ENCODE measurements around the gene BABAM2. TPM values are rescaled to one million over a fixed set of nuclear protein-coding genes. Genes with fewer than 3 reads are reported as not detected.

BABAM2 gene
- total RNA-seq, 2 experiments from 2014 or later, result 41.9 to 49.7 TPM

GRCh38 chr2:28035816-28036215 lies 145.3 kb downstream of the BABAM2 start:
- CTCF ChIA-PET, result interaction anchor here (1.5 kb wide), 1 partner anchor 12 kb away, joined by 3 read pairs; no protein-coding TSS in a partner anchor
- H3K27ac Mint-ChIP-seq, result no peak overlapping the region
- POLR2A ChIA-PET, result no interaction called here
- H3K4me3 Mint-ChIP-seq, result no peak overlapping the region
- H3K36me3 Mint-ChIP-seq (ENCODE audit: low read depth), result peaks cover 6% of the 10 kb centered on the region
- DNase-seq, result no peak
- peaks cover 13% of the 10 kb centered on the region for H3K4me1 Mint-ChIP-seq
- H3K9me3 Mint-ChIP-seq, result no peaks in the 10 kb centered on the region
- H3K27me3 Mint-ChIP-seq, result no peaks in the 10 kb centered on the region

- CTCF ChIA-PET, result no interaction called here
- Mint-ChIP-seq H3K27me3 (no peaks in the 10 kb centered on the region), H3K36me3 (ENCODE audit: low read depth) (peaks cover 6% of the 10 kb centered on the region), H3K4me1 (peaks cover 13% of the 10 kb centered on the region), H3K27ac (no peak overlapping the region), H3K4me3 (no peak overlapping the region), H3K9me3 (no peaks in the 10 kb centered on the region)
- DNase-seq, result no peak
- POLR2A ChIA-PET, result no interaction called here
Measured at GRCh38 chr2:28036307-28036706, 145.8 kb downstream of the BABAM2 start.

- Mint-ChIP-seq H3K9me3 (peaks cover 3% of the 10 kb centered on the region), H3K4me1 (peaks cover 11% of the 10 kb centered on the region), H3K36me3 (ENCODE audit: low read depth) (peaks cover 12% of the 10 kb centered on the region), H3K27ac (no peak overlapping the region), H3K4me3 (no peak overlapping the region), H3K27me3 (no peaks in the 10 kb centered on the region)
- CTCF ChIA-PET, result interaction anchor here (0.6 to 1.8 kb wide), 5 partner anchors 8 to 355 kb away, joined by 3 to 6 read pairs (median 4); partner anchors contain the start of gene RBKS
- POLR2A ChIA-PET, result interaction anchor here (0.6 kb wide), 1 partner anchor 151 kb away, joined by 8 read pairs; no protein-coding TSS in a partner anchor
- DNase-seq, result no peak
Measured at GRCh38 chr2:28038722-28039121, 148.2 kb downstream of the BABAM2 start.

GRCh38 chr2:28045676-28046351 lies 155.3 kb downstream of the BABAM2 start:
- Mint-ChIP-seq H3K4me3 (no peak overlapping the region), H3K27ac (no peak overlapping the region), H3K27me3 (no peaks in the 10 kb centered on the region), H3K9me3 (peaks cover 3% of the 10 kb centered on the region), H3K36me3 (ENCODE audit: low read depth) (peaks cover 11% of the 10 kb centered on the region), H3K4me1 (peaks cover 11% of the 10 kb centered on the region)
- ChIA-PET CTCF (interaction anchor here (0.9 kb wide), 1 partner anchor 11 kb away, joined by 3 read pairs; no protein-coding TSS in a partner anchor), POLR2A (interaction anchor here (0.7 kb wide), 1 partner anchor 13 kb away, joined by 3 read pairs; no protein-coding TSS in a partner anchor)
- no peak for DNase-seq

- no peak overlapping the region for H3K27ac Mint-ChIP-seq
- H3K27me3 Mint-ChIP-seq, result no peaks in the 10 kb centered on the region
- peaks cover 11% of the 10 kb centered on the region for H3K4me1 Mint-ChIP-seq
- ChIA-PET POLR2A (no interaction called here), CTCF (interaction anchor here (0.7 kb wide), 1 partner anchor 123 kb away, joined by 3 read pairs; no protein-coding TSS in a partner anchor)
- no peak for DNase-seq
- H3K4me3 Mint-ChIP-seq, result no peak overlapping the region
- H3K36me3 Mint-ChIP-seq (ENCODE audit: low read depth), result peaks cover 10% of the 10 kb centered on the region
- H3K9me3 Mint-ChIP-seq, result peaks cover under 1% of the 10 kb centered on the region
Measured at GRCh38 chr2:28046921-28047320, 156.4 kb downstream of the BABAM2 start.

- Mint-ChIP-seq H3K4me3 (no peak overlapping the region), H3K4me1 (peaks cover 11% of the 10 kb centered on the region), H3K9me3 (no peaks in the 10 kb centered on the region), H3K27ac (no peak overlapping the region), H3K27me3 (no peaks in the 10 kb centered on the region), H3K36me3 (ENCODE audit: low read depth) (peaks cover 10% of the 10 kb centered on the region)
- POLR2A ChIA-PET, result no interaction called here
- CTCF ChIA-PET, result interaction anchor here (1.1 kb wide), 1 partner anchor 24 kb away, joined by 3 read pairs; no protein-coding TSS in a partner anchor
- DNase-seq, result no peak
Measured at GRCh38 chr2:28047681-28048080, 157.2 kb downstream of the BABAM2 start.

- H3K4me3 Mint-ChIP-seq, result no peak overlapping the region
- ChIA-PET POLR2A (no interaction called here), CTCF (interaction anchor here (1.1 to 1.8 kb wide), 2 partner anchors 15 to 23 kb away, joined by 3 to 5 read pairs; no protein-coding TSS in a partner anchor)
- H3K9me3 Mint-ChIP-seq, result no peaks in the 10 kb centered on the region
- no peak for DNase-seq
- peaks cover 11% of the 10 kb centered on the region for H3K4me1 Mint-ChIP-seq
- peaks cover 10% of the 10 kb centered on the region for H3K36me3 Mint-ChIP-seq (ENCODE audit: low read depth)
- H3K27me3 Mint-ChIP-seq, result no peaks in the 10 kb centered on the region
- no peak overlapping the region for H3K27ac Mint-ChIP-seq
Measured at GRCh38 chr2:28048341-28048740, 157.8 kb downstream of the BABAM2 start.

- POLR2A ChIA-PET, result no interaction called here
- Mint-ChIP-seq H3K4me3 (no peak overlapping the region), H3K27me3 (no peaks in the 10 kb centered on the region), H3K27ac (no peak overlapping the region), H3K9me3 (no peaks in the 10 kb centered on the region), H3K36me3 (ENCODE audit: low read depth) (peaks cover 10% of the 10 kb centered on the region), H3K4me1 (peaks cover 14% of the 10 kb centered on the region)
- DNase-seq, result no peak
- CTCF ChIA-PET, result interaction anchor here (1.8 kb wide), 1 partner anchor 14 kb away, joined by 5 read pairs; no protein-coding TSS in a partner anchor
Measured at GRCh38 chr2:28049416-28049815, 158.9 kb downstream of the BABAM2 start.

GRCh38 chr2:28049899-28050298 lies 159.4 kb downstream of the BABAM2 start:
- Mint-ChIP-seq H3K4me3 (no peak overlapping the region), H3K9me3 (no peaks in the 10 kb centered on the region), H3K27me3 (no peaks in the 10 kb centered on the region), H3K36me3 (ENCODE audit: low read depth) (peaks cover 11% of the 10 kb centered on the region), H3K4me1 (peaks cover 19% of the 10 kb centered on the region), H3K27ac (no peak overlapping the region)
- DNase-seq, result no peak
- POLR2A ChIA-PET, result no interaction called here
- CTCF ChIA-PET, result interaction anchor here (0.6 to 1.8 kb wide), 2 partner anchors 13 to 337 kb away, joined by 3 to 5 read pairs; no protein-coding TSS in a partner anchor

- CTCF ChIA-PET, result no interaction called here
- DNase-seq, result no peak
- Mint-ChIP-seq H3K9me3 (peaks cover 9% of the 10 kb centered on the region), H3K4me3 (no peak overlapping the region), H3K4me1 (peaks cover 20% of the 10 kb centered on the region), H3K27me3 (no peaks in the 10 kb centered on the region), H3K27ac (no peak overlapping the region), H3K36me3 (ENCODE audit: low read depth) (peaks cover 19% of the 10 kb centered on the region)
- POLR2A ChIA-PET, result no interaction called here
Measured at GRCh38 chr2:28052691-28053090, 162.2 kb downstream of the BABAM2 start.

GRCh38 chr2:28053597-28053996 lies 163.1 kb downstream of the BABAM2 start:
- no peak overlapping the region for H3K4me3 Mint-ChIP-seq
- H3K9me3 Mint-ChIP-seq, result peaks cover 9% of the 10 kb centered on the region
- no peaks in the 10 kb centered on the region for H3K27me3 Mint-ChIP-seq
- CTCF ChIA-PET, result interaction anchor here (1.0 kb wide), 1 partner anchor 10 kb away, joined by 3 read pairs; no protein-coding TSS in a partner anchor
- H3K36me3 Mint-ChIP-seq (ENCODE audit: low read depth), result peaks cover 19% of the 10 kb centered on the region
- H3K4me1 Mint-ChIP-seq, result peaks cover 19% of the 10 kb centered on the region
- DNase-seq, result no peak
- no peak overlapping the region for H3K27ac Mint-ChIP-seq
- POLR2A ChIA-PET, result no interaction called here

- peaks cover 11% of the 10 kb centered on the region for H3K9me3 Mint-ChIP-seq
- H3K27me3 Mint-ChIP-seq, result no peaks in the 10 kb centered on the region
- CTCF ChIA-PET, result interaction anchor here (0.7 to 1.0 kb wide), 2 partner anchors 9 to 17 kb away, joined by 3 to 4 read pairs; no protein-coding TSS in a partner anchor
- H3K27ac Mint-ChIP-seq, result no peak overlapping the region
- H3K36me3 Mint-ChIP-seq (ENCODE audit: low read depth), result peaks cover 20% of the 10 kb centered on the region
- DNase-seq, result no peak
- H3K4me3 Mint-ChIP-seq, result no peak overlapping the region
- POLR2A ChIA-PET, result no interaction called here
- peaks cover 19% of the 10 kb centered on the region for H3K4me1 Mint-ChIP-seq
Measured at GRCh38 chr2:28054916-28055315, 164.4 kb downstream of the BABAM2 start.

GRCh38 chr2:28055325-28055970 lies 164.9 kb downstream of the BABAM2 start:
- H3K4me1 Mint-ChIP-seq, result peaks cover 19% of the 10 kb centered on the region
- POLR2A ChIA-PET, result no interaction called here
- H3K4me3 Mint-ChIP-seq, result no peak overlapping the region
- H3K27ac Mint-ChIP-seq, result no peak overlapping the region
- peaks cover 20% of the 10 kb centered on the region for H3K36me3 Mint-ChIP-seq (ENCODE audit: low read depth)
- H3K27me3 Mint-ChIP-seq, result no peaks in the 10 kb centered on the region
- CTCF ChIA-PET, result no interaction called here
- H3K9me3 Mint-ChIP-seq, result peaks cover 14% of the 10 kb centered on the region
- DNase-seq, result no peak

Measured in activated CD4-positive, alpha-beta T cell treated with anti-CD3 and anti-CD28 coated beads, Interleukin-2, amount 10 ng/mL, durations not matched to agents 7 days and 5 days (primary cell).